IPS-18c (cell line): Measurements from ENCODE around the gene ATRNL1.
"Not testable (repeated sequence)": the region's sequence is repeated elsewhere in the genome, so short reads cannot be mapped to it uniquely, and the experiment has no call there.

Source experiments
- H3K4me3 ChIP-seq: 2 replicates; pipeline ENCODE4 v1.7.0; 2013; ENCODE audit warnings: low read depth, mild to moderate bottlenecking, low read length, moderate library complexity; ENCODE audit not compliant: insufficient read depth
- H3K9me3 ChIP-seq: one replicate; pipeline ENCODE4 v1.6.1; 2013; ENCODE audit warnings: mild to moderate bottlenecking, low read length, moderate library complexity; ENCODE audit not compliant: control insufficient read depth, insufficient read depth

The ATRNL1 gene

DNA sequence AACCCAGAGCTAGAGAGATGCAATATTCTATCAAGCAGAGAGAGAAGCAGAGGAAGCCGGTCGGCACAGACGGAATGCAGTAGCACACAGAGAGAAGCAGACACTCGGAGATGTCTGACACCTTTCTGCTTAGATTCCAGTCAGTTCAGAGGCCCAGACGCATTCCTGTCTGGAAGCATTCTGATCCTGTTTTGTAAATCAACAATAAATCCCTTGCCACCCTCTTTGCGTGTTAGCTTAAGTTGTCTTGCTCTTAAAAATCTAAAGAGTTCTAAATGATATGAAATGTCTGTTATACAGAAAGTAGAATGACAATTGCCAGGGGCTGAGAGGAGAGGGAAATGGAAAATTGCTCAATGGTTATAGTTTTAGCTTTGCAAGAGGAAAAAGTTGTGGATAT is 27.4 kb upstream of the ATRNL1 start:
- H3K4me3 ChIP-seq: no peak overlapping the region
- no peaks in the 10 kb centered on the region for H3K9me3 ChIP-seq

GRCh38 chr10:115066528-115066927 is 26.6 kb upstream of the ATRNL1 start:
- Histone ChIP-seq H3K9me3 (no peaks in the 10 kb centered on the region), H3K4me3 (no peak overlapping the region)

DNA sequence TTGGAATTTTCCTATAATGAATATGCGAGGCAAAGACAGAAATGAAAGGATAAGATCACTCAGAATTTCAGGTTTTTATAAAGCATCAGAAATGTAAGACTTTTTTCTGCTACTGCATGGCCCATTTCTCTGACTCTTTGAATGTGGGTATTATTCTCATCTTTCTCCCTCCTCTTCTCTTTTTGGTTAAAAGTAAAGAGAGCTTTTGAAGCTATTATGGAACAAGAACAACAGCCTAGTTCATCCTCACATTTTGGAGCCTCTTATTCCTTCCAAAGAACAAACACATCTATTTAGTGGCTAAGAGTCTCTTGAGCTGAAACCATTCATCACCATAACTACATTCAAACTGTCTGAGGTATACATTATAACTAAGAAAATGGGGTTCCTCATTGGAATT is 19.4 kb upstream of the ATRNL1 start:
- no peak overlapping the region for H3K4me3 ChIP-seq
- H3K9me3 ChIP-seq: no peaks in the 10 kb centered on the region

GRCh38 chr10:115082506-115082905 is 10.7 kb upstream of the ATRNL1 start:
- Histone ChIP-seq H3K9me3 (peaks cover 3% of the 10 kb centered on the region), H3K4me3 (no peak overlapping the region)

DNA sequence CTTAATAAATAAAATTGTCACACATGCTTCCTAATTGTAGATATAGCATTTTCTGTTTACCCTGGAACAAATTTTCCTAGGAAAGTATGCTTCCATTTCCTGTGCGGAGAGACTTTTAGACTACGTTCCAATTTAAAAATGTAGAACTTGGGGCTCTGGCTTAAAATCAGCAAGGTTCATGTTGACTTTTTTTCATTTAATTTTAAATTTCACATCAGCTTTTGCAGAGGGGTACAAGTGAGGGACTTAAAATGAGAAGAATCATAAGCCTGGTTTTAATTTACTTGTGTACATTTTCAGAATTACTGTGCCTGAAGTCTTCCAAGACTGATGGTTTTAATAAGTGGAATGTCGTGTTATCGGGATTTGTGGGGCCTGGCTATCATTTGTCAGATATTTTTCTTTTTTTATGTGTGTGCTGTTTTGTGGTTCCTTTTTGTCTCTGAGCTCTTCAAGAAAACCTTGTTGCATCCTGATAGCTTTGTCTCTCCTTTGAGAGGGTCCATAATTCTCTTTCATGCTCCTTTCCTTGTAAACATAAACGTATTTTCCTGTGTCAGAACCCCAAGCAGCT is 8.8 kb upstream of the ATRNL1 start:
- no peak overlapping the region for H3K4me3 ChIP-seq
- H3K9me3 ChIP-seq: peaks cover 3% of the 10 kb centered on the region

- Histone ChIP-seq H3K9me3 (no peaks in the 10 kb centered on the region), H3K4me3 (no peak overlapping the region)
These were observed 2.0 kb upstream of the ATRNL1 start for GRCh38 chr10:115091161-115091560.

DNA sequence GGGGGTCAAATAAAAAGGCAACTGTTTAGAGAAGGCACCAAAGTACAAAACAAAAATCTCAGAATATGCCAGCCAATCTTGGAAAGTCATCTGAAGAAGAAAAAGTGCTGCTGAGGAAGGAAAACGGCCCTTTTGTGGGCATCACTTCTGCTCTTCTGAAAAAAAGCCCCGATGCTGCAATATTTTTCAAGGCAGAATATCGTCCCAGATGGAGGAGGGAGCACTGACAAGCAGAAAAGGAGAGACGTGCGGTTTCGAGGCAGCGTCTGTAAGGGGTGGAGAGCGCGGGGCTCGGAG is 959 bp upstream of the ATRNL1 start:
- H3K4me3 ChIP-seq: peak overlapping the region; percentile 78
- H3K9me3 ChIP-seq: no peaks in the 10 kb centered on the region

- no peaks in the 10 kb centered on the region for H3K9me3 ChIP-seq
These were observed 445 bp upstream of the ATRNL1 start for GRCh38 chr10:115092555-115093285.

GRCh38 chr10:115093776-115094408 is 727 bp downstream of the ATRNL1 start:
- Histone ChIP-seq H3K9me3 (no peaks in the 10 kb centered on the region), H3K4me3 (peak overlapping the region; percentile 78)

More at GRCh38 chr10:115092555-115093285, 445 bp upstream of the ATRNL1 start:
- peak overlapping the region; percentile 78 for H3K4me3 ChIP-seq

GRCh38 chr10:115094416-115095140 is 1.4 kb downstream of the ATRNL1 start:
- Histone ChIP-seq H3K9me3 (no peaks in the 10 kb centered on the region), H3K4me3 (peak overlapping the region; percentile 78)

DNA sequence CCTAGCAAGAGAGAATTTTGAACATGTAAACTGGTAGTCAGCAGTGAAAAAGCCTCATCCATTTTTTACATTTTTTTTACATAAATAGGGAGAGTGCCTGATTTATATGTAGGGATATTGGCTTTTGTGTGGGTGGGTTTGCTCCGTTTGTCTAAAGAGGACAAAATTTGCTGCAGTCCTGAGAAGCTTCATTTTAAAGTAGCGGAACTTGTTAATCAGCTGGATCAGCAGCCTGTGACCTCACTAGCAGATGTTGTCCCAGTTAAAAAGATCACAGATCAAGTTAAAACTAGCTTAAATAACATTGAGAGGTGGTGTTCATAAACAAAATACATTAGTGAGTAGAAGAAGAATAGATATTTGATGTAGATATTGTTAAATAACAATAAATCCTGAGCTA is 2.6 kb downstream of the ATRNL1 start:
- no peaks in the 10 kb centered on the region for H3K9me3 ChIP-seq
- H3K4me3 ChIP-seq: no peak overlapping the region

DNA sequence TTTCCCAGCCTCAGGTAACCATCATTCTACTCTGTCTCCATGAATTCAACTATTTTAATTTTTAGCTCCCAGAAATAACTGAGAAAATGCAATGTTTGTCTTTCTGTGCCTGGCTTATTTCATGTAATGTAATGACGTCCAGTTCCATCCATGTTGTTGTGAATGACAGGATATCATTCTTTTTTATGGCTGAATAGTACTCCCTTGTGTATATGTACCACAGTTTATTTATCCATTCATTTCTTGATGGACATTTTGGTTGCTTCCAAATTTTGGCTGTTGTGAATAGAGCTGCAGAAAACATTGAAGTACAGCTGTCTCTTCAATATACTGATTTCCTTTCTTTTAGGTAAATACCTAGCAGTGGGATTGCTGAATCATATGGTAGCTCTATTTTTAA is 10.5 kb downstream of the ATRNL1 start:
- H3K9me3 ChIP-seq: peaks cover 15% of the 10 kb centered on the region
- H3K4me3 ChIP-seq: no peak overlapping the region

- not testable (repeated sequence) for H3K4me3 ChIP-seq
- H3K9me3 ChIP-seq: peaks cover 15% of the 10 kb centered on the region
These were observed 12.2 kb downstream of the ATRNL1 start for GRCh38 chr10:115105411-115105810.

DNA sequence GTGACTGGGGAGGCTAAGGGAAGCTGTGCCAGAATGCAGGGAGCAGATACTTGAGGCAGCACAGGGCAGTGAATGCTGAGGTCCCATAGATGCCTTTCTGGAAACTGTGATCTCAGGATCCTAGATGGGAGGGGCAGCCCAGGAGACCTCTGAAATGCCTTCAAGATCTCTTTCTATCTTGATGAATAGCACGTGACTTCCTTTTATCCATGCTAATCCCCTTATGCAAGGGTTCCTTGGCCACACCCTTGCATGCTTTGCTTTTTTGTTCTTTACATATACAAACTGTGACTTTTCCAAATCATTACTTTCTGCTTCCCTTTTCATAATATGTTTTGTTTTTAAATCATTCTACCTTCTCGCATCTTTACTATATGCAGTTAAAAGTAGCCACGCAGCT is 14.7 kb downstream of the ATRNL1 start:
- Histone ChIP-seq H3K9me3 (peaks cover 15% of the 10 kb centered on the region), H3K4me3 (no peak overlapping the region)

DNA sequence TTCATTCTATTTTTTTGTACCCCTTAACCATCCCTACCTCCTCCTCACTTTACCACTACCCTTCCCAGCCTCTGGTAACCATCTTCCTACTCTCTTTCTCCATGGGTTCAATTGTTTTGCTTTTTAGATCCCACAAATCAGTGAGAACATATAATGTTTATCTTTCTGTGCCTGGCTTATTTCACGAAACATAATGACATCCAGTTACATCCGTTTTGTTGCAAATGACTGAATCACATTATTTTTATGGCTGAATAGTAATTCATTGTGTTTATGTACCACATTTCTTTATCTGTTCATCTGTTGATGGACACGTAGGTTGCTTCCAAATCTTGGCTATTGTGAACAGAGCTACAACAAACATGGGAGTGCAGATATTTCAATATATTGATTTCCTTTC is 24.1 kb downstream of the ATRNL1 start:
- Histone ChIP-seq H3K9me3 (no peaks in the 10 kb centered on the region), H3K4me3 (no peak overlapping the region)

DNA sequence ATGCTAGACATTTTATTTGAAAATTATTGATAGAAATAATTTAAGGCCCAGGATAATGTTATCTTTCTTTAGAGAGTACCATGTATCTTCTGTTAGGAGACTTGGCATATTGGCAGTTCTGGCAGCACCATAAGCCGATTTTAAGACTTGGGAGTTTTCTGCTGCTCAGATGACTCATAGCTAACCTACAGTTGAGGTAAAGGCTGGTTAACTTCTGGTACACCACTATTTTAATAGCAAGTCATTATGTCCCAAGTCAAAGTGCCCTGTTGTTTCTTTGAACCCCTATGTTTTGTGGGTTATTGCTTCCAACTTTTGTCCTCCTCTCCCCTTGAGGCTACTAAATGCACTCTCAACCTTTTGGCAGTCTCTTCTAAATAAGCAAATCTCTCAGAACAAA is 25.2 kb downstream of the ATRNL1 start:
- Histone ChIP-seq H3K4me3 (no peak overlapping the region), H3K9me3 (no peaks in the 10 kb centered on the region)

- no peaks in the 10 kb centered on the region for H3K9me3 ChIP-seq
- H3K4me3 ChIP-seq: no peak overlapping the region
These were observed 32.3 kb downstream of the ATRNL1 start for GRCh38 chr10:115125505-115125904.

- Histone ChIP-seq H3K4me3 (no peak overlapping the region), H3K9me3 (no peaks in the 10 kb centered on the region)
These were observed 36.6 kb downstream of the ATRNL1 start for GRCh38 chr10:115129752-115130151.
